Cardiac fibroblast (primary cell): ENCODE results near the gene FSD1L.

Experiments used
- DNase-seq, 2 donors: peaks; one replicate each; pipeline versions ENCODE4 v3.0.0 to v3.0.0-alpha.2; 2010; ENCODE audit warnings: low read depth in 2 of 2
- H3K4me3 ChIP-seq, 2 donors: replicated peaks in 1 of 2; 1 replicate in 1 of 2; 2 replicates in 1 of 2; pipeline ENCODE4 v1.5.1; 2011; ENCODE audit warnings: low read depth in 2 of 2, low read length in 2 of 2, mild to moderate bottlenecking in 2 of 2, moderate library complexity in 1 of 2
- TF ChIP-seq, protein P1 (sequence below): IDR thresholded peaks from one replicate; pipeline ENCODE4 v1.5.1; 2011; ENCODE audit warnings: low read depth, mild to moderate bottlenecking, low read length, inconsistent platforms

Gene FSD1L

DNA sequence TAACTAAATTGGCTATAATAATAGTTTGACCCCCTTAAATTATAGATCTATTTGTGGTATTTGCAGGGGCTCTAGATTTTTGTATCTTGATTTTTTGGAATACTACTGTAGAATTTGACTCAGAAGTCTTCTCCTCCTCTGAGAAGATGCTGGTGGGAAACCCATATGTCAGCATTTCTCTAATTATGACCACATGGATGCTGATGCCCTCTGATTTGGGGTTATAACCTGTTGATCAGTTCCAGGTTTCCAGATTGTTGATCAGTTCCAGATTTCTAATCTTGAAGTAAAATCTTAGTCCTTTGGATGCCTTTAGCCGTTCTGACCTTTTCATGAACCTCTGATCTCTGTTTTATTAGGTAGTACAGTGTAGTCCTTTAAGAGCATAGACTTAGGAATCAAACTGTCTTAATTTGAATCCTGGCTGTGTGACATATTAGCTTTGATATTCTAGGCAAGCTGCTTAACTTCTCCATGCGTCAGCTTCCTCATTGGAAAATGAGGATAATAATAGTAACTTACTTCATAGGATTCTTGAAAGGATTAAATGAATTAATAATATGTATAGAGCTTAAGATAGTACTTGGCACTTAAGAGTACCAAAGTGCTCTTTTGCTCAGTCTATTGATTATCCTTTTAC lies 8.1 kb downstream of the FSD1L start:
- H3K4me3 ChIP-seq: no peak overlapping the region
- DNase-seq: no peak
- TF ChIP-seq, protein P1, sequence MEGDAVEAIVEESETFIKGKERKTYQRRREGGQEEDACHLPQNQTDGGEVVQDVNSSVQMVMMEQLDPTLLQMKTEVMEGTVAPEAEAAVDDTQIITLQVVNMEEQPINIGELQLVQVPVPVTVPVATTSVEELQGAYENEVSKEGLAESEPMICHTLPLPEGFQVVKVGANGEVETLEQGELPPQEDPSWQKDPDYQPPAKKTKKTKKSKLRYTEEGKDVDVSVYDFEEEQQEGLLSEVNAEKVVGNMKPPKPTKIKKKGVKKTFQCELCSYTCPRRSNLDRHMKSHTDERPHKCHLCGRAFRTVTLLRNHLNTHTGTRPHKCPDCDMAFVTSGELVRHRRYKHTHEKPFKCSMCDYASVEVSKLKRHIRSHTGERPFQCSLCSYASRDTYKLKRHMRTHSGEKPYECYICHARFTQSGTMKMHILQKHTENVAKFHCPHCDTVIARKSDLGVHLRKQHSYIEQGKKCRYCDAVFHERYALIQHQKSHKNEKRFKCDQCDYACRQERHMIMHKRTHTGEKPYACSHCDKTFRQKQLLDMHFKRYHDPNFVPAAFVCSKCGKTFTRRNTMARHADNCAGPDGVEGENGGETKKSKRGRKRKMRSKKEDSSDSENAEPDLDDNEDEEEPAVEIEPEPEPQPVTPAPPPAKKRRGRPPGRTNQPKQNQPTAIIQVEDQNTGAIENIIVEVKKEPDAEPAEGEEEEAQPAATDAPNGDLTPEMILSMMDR: no peak

DNA sequence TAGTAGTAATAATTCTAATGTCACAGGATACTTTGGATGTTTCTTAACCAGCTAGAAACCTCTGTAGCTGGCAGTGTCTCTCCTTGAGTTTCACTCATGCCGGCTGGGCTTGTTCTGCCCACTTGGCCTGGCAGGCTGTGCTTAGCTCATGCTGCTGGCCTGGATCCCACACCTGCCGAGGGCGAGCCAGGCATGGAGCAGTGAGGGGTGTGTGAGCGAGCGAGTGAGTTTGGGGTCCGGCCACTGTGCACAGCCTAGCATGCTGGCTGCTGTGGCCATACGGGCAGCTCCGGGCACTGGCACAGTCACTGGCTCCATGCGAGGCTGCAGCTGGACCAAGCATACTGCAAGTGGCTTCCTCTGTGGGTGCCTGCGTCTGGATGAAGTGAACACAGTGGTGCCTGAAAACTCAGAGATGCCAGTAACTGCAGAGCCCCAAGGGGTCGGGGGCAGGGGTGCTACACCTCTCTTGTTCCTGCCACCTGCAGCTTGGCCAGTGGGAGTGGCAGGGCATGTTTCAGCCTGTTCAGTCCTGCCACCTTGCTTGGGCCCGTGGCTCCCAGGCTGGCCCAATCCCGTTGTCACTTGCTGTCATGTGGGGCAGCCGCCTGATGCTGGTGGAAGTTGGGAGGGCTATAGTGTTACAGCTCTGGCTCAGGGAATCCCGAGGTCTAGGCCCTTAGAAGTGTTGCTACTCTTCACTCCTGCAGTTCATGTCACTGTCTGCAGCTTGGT lies 9.9 kb downstream of the FSD1L start:
- DNase-seq: no peak
- H3K4me3 ChIP-seq: no peak overlapping the region
- TF ChIP-seq, protein P1: no peak

DNA sequence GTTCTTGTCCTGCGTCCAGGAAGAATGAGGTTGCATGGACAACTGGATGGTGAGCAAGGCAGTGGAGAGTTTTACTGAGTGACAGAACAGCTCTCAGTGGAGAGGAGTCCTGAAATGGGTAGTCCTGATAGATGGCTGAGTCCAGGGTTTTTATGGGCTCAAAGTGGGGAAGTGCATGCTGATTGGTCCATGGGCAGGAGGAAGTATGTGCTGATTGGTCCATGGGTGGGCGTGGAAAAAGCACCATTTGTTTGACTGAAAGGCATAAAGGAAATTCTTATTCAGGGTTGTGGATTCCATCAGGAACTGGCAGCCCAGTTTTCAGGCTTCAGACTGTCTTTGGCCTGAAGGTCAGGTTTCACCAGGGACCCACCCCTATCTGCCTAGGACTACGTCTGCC lies 10.6 kb downstream of the FSD1L start:
- no peak for DNase-seq
- no peak overlapping the region for H3K4me3 ChIP-seq
- TF ChIP-seq, protein P1: no peak

DNA sequence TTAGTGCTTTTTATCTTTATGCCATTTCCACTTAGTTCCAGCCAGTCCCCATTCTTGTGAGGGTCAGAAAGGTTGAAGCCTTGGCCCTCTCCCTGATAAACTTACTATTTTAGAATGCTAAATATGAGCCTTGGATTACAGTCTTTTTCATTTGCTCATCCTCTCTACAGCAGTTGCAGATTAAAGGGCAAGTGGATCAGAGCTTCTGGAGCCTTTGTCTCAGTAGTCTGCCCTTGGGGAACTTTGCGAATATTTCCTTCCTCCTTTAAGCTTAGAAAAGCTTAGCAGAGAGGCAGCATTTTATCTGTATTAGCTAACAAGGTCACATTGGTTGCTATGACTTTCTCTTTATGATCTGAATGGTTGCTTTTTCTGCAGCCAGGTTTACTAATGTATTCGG lies 11.5 kb downstream of the FSD1L start:
- no peak overlapping the region for H3K4me3 ChIP-seq
- no peak for DNase-seq
- TF ChIP-seq, protein P1: no peak

DNA sequence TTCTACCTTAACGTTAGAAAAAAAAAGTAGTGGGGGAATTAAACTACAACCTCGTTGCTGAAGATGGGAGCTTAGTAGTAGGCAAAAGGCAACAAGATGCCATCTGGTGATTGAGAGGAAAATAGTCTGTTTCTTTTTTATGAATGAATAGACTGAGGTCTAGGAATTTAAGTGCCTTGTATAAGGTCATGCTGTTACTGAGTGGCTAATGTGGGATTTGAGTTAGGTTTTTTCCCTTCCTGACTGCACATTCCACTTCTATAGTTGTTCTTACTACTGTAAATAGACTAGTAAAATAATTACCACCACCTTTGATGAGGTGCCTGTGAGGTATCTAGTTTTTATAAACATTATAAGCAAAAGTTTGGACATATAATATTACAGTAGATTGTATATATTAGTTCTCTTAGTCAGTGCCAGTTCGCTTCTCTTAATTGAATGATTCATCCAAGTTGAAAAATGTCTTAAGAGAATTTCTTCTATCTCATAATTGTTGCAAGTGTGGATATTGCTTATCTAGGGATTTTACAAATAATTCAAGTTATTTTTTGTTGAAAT lies 19.1 kb downstream of the FSD1L start:
- no peak overlapping the region for H3K4me3 ChIP-seq
- TF ChIP-seq, protein P1: no peak
- no peak for DNase-seq

DNA sequence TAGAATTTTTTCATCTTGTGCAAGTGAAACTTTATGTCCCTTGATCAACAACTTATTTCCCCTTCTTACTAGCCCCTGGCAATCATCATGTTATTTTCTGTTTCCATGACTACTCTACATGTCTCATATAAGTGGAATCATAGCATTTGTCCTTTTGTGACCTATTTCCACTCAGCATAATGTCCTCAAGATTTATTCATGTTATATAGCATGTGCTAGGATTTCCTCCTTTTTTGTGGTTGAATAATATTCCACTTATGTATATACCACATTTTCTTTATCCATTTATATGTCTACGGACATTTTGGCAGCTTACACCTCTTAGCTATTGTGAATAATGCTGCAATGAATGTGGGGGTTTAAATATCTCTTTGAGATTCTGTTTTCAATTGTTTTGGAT lies 21.0 kb downstream of the FSD1L start:
- no peak for DNase-seq
- TF ChIP-seq, protein P1: no peak
- H3K4me3 ChIP-seq: no peak overlapping the region
